MM.1S (cell line): ENCODE measurements around the gene NEK2.

Experiments used
- DNase-seq: peaks from one replicate; pipeline ENCODE4 v3.0.0-alpha.2; 2015
- H2AFZ ChIP-seq: fragments of 300-600 bp; sonication (generic); 2 replicates; pipeline ENCODE4 v1.6.0; 2016; ENCODE audit warnings: antibody characterized with exemption, low read length
- H3F3A ChIP-seq: fragments of 300-600 bp; sonication (generic); 2 replicates; pipeline ENCODE4 v1.6.1; 2016; ENCODE audit warnings: mild to moderate bottlenecking, antibody characterized with exemption, low read length, moderate library complexity, mixed read lengths; ENCODE audit not compliant: insufficient read depth
- H3K27ac ChIP-seq: fragments of 300-600 bp; sonication (generic); 2 replicates; pipeline ENCODE4 v1.5.1; 2016; ENCODE audit warnings: mild to moderate bottlenecking, low read length
- H3K27me3 ChIP-seq: fragments of 300-600 bp; sonication (generic); replicated peaks from 2 replicates; pipeline ENCODE4 v1.6.0; 2016; ENCODE audit warnings: low read length; ENCODE audit not compliant: insufficient read depth
- H3K36me3 ChIP-seq: fragments of 300-600 bp; sonication (generic); replicated peaks from 2 replicates; pipeline ENCODE4 v1.6.1; 2016; ENCODE audit warnings: mild to moderate bottlenecking, low read length, mixed read lengths; ENCODE audit not compliant: insufficient read depth
- H3K4me1 ChIP-seq: fragments of 300-600 bp; sonication (generic); 2 replicates; pipeline ENCODE4 v1.6.1; 2016; ENCODE audit warnings: low read length, mixed read lengths
- H3K4me2 ChIP-seq: fragments of 300-600 bp; sonication (generic); 2 replicates; pipeline ENCODE4 v1.6.0; 2016; ENCODE audit warnings: low read depth, low read length
- H3K4me3 ChIP-seq: fragments of 300-600 bp; sonication (generic); 2 replicates; pipeline ENCODE4 v1.5.1; 2016; ENCODE audit warnings: low read length, mixed read lengths
- H3K79me2 ChIP-seq: fragments of 300-600 bp; sonication (generic); 2 replicates; pipeline ENCODE4 v1.6.1; 2016; ENCODE audit warnings: mixed run types, low read length, mixed read lengths
- H3K9ac ChIP-seq: fragments of 300-600 bp; sonication (generic); 2 replicates; pipeline ENCODE4 v1.6.1; 2016; ENCODE audit warnings: low read length, mixed read lengths
- H3K9me2 ChIP-seq: fragments of 300-600 bp; sonication (generic); replicated peaks from 2 replicates; pipeline ENCODE4 v1.6.1; 2016; ENCODE audit warnings: mild to moderate bottlenecking, low read length, mixed read lengths; ENCODE audit not compliant: insufficient read depth
- H3K9me3 ChIP-seq: fragments of 300-600 bp; sonication (generic); replicated peaks from 2 replicates; pipeline ENCODE4 v1.6.1; 2016; ENCODE audit warnings: mild to moderate bottlenecking, low read length, mixed read lengths; ENCODE audit not compliant: insufficient read depth
- H4K20me1 ChIP-seq: fragments of 300-600 bp; sonication (generic); 2 replicates; pipeline ENCODE4 v1.6.1; 2016; ENCODE audit warnings: mild to moderate bottlenecking, low read length, moderate library complexity, mixed read lengths; ENCODE audit not compliant: insufficient read depth
- CTCF ChIP-seq: fragments of 300-600 bp; sonication (generic); IDR thresholded peaks from 2 replicates; pipeline ENCODE4 v1.5.1; 2016; ENCODE audit warnings: antibody characterized with exemption, low read length, mixed read lengths
- EZH2 ChIP-seq: fragments of 300-600 bp; sonication (generic); optimal IDR thresholded peaks from 2 replicates; pipeline ENCODE3; 2017; ENCODE audit warnings: low read depth, mild to moderate bottlenecking, antibody characterized with exemption, low read length, mixed read lengths
- EZH2phosphoT487 ChIP-seq: fragments of 300-600 bp; sonication (generic); IDR thresholded peaks from 2 replicates; pipeline ENCODE4 v1.6.1; 2018; ENCODE audit warnings: antibody characterized with exemption, low read length

Gene NEK2

GRCh38 chr1:211708926-211709325, 33.5 kb upstream of the NEK2 start:
- Histone ChIP-seq H3K4me2 (no peak overlapping the region), H3K9ac (no peak overlapping the region), H3F3A (no peaks in the 10 kb centered on the region), H3K79me2 (no peaks in the 10 kb centered on the region), H3K27me3 (no peaks in the 10 kb centered on the region), H3K36me3 (no peaks in the 10 kb centered on the region), H3K27ac (no peak overlapping the region), H4K20me1 (no peaks in the 10 kb centered on the region), H3K4me3 (no peak overlapping the region), H3K4me1 (peaks cover 7% of the 10 kb centered on the region), H3K9me2 (no peaks in the 10 kb centered on the region), H3K9me3 (no peaks in the 10 kb centered on the region), H2AFZ (no peak overlapping the region)
- no peak for DNase-seq
- TF ChIP-seq EZH2 (no peak), CTCF (no peak), EZH2phosphoT487 (no peak)

- DNase-seq = no peak
- H3K27ac ChIP-seq = no peak overlapping the region
- H3K27me3 ChIP-seq = no peaks in the 10 kb centered on the region
- H3K4me1 ChIP-seq = peaks cover 7% of the 10 kb centered on the region
- H3K9ac ChIP-seq = no peak overlapping the region
- no peak overlapping the region for H2AFZ ChIP-seq
- H3F3A ChIP-seq = no peaks in the 10 kb centered on the region
- H4K20me1 ChIP-seq = no peaks in the 10 kb centered on the region
- TF ChIP-seq EZH2 = no peak
- no peak for TF ChIP-seq CTCF
- no peak for TF ChIP-seq EZH2phosphoT487
- no peak overlapping the region for H3K4me3 ChIP-seq
- no peaks in the 10 kb centered on the region for H3K79me2 ChIP-seq
- H3K9me3 ChIP-seq = no peaks in the 10 kb centered on the region
- no peaks in the 10 kb centered on the region for H3K9me2 ChIP-seq
- no peaks in the 10 kb centered on the region for H3K36me3 ChIP-seq
- H3K4me2 ChIP-seq = no peak overlapping the region
Measured at GRCh38 chr1:211708006-211708405, 32.6 kb upstream of the NEK2 start.

- no peak overlapping the region for H3K27ac ChIP-seq
- no peak overlapping the region for H2AFZ ChIP-seq
- H3K4me3 ChIP-seq = no peak overlapping the region
- no peaks in the 10 kb centered on the region for H3K4me1 ChIP-seq
- TF ChIP-seq EZH2 (no peak), EZH2phosphoT487 (no peak), CTCF (no peak)
- DNase-seq = no peak
- no peak overlapping the region for H3K9ac ChIP-seq
- no peaks in the 10 kb centered on the region for H3K9me3 ChIP-seq
- no peak overlapping the region for H3K4me2 ChIP-seq
- H4K20me1 ChIP-seq = no peaks in the 10 kb centered on the region
- no peaks in the 10 kb centered on the region for H3K79me2 ChIP-seq
- H3F3A ChIP-seq = no peaks in the 10 kb centered on the region
- H3K9me2 ChIP-seq = no peaks in the 10 kb centered on the region
- no peaks in the 10 kb centered on the region for H3K27me3 ChIP-seq
- no peaks in the 10 kb centered on the region for H3K36me3 ChIP-seq
Measured at GRCh38 chr1:211705467-211706091, 30.2 kb upstream of the NEK2 start.
